Upper lobe of left lung (tissue), 6 donors: Measurements from ENCODE around the gene WFDC9. TPM values are rescaled to one million over a fixed set of nuclear protein-coding genes. Genes with fewer than 3 reads are reported as not detected.
"Not testable (repeated sequence)": the region's sequence is repeated elsewhere in the genome, so short reads cannot be mapped to it uniquely, and the experiment has no call there.

Source experiments
- ATAC-seq, 2 donors: fragments of 200-7000 bp; cut with Tn5 transposase; one replicate each; pipeline ENCODE4 v1.9.1; 2022; ENCODE audit warnings: mild to moderate bottlenecking in 2 of 2, moderate library complexity in 2 of 2; ENCODE audit not compliant: low FRiP score in 2 of 2
- DNase-seq, 2 donors: peaks; one replicate each; pipeline ENCODE4 v3.0.0-alpha.2; 2019 to 2020
- H3K27ac ChIP-seq, 4 donors: fragments of 200-600 bp; sonication (generic); one replicate each; pipeline ENCODE4 v1.5.1; 2016 to 2019
- H3K27me3 ChIP-seq, 4 donors: fragments of 200-600 bp; sonication (generic); one replicate each; pipeline ENCODE4 v1.5.1; 2017 to 2019
- H3K36me3 ChIP-seq, 4 donors: fragments of 200-600 bp; sonication (generic); one replicate each; pipeline ENCODE4 v1.5.1; 2016 to 2019
- H3K4me1 ChIP-seq, 4 donors: fragments of 200-600 bp; sonication (generic); one replicate each; pipeline ENCODE4 v1.5.1; 2018 to 2019
- H3K4me3 ChIP-seq, 4 donors: fragments of 200-600 bp; sonication (generic); one replicate each; pipeline ENCODE4 v1.5.1; 2017 to 2019; ENCODE audit warnings: mild to moderate bottlenecking in 2 of 4, moderate library complexity in 1 of 4
- H3K9me3 ChIP-seq, 4 donors: fragments of 200-600 bp; sonication (generic); one replicate each; pipeline ENCODE4 v1.5.1; 2018 to 2019
- CTCF ChIP-seq, 6 experiments: fragments of 450-650 bp in 4 of 6; fragments of 200-600 bp in 2 of 6; sonication (generic) in 2 of 6; IDR thresholded peaks; one replicate each; pipeline ENCODE4 v1.5.1; 2016 to 2019; ENCODE audit warnings: antibody characterized with exemption in 6 of 6
- EP300 ChIP-seq, 4 donors: sonication (generic); formaldehyde crosslinking; IDR thresholded peaks; one replicate each; pipeline ENCODE4 v1.5.1; 2017; ENCODE audit warnings: antibody characterized with exemption in 4 of 4, control low read depth in 2 of 4
- POLR2A ChIP-seq, 4 donors: fragments of 450-650 bp; IDR thresholded peaks; one replicate each; pipeline ENCODE4 v1.5.1; 2016 to 2017; ENCODE audit warnings: antibody characterized with exemption in 4 of 4, mild to moderate bottlenecking in 2 of 4
- POLR2AphosphoS5 ChIP-seq, 2 donors: sonication (generic); formaldehyde crosslinking; IDR thresholded peaks; one replicate each; pipeline ENCODE4 v1.5.1; 2017; ENCODE audit warnings: antibody characterized with exemption in 2 of 2
- WGBS, 2 donors: methylation state at CpG; one replicate each; pipeline ENCODE4 v1.1.5; 2017 to 2018; 5-methylcytosine and 5-hydroxymethylcytosine counted together
- total RNA-seq, 6 donors: library from RNA; depleted of rRNA in 4 of 6; stranded (reverse); fragments of >200 nt in 4 of 6; gene quantifications; one replicate each; pipeline versions ENCODE4 v1.1.0 to v1.2.1, GENCODE V29; 2016 to 2021
- donor health status: DM: no; HTN: no; CAD: no; lungs with moderate emphysema.
- donor health status: DM: no; HTN: yes; CAD: no; lungs with severe emphysema.

Gene WFDC9
- total RNA-seq, 6 donors from 2014 or later, result not detected

GRCh38 chr20:45649312-45649863, 18.3 kb upstream of the WFDC9 start:
- no peak overlapping the region for H3K27ac ChIP-seq
- DNase-seq, result no peak
- ATAC-seq, result no peak
- no peaks in the 10 kb centered on the region for H3K9me3 ChIP-seq
- no peaks in the 10 kb centered on the region for H3K4me1 ChIP-seq
- no peak for TF ChIP-seq EP300 (IDR thresholded peaks at IDR 0.05)
- no peak for TF ChIP-seq POLR2AphosphoS5 (IDR thresholded peaks at IDR 0.05)
- TF ChIP-seq POLR2A (IDR thresholded peaks at IDR 0.05), result no peak
- TF ChIP-seq CTCF (IDR thresholded peaks at IDR 0.05), result no peak
- no peak overlapping the region for H3K4me3 ChIP-seq
- WGBS, 2 donors, result 84% methylated on average over 6 of the region's 6 CpGs
- H3K36me3 ChIP-seq, result no peaks in the 10 kb centered on the region
- H3K27me3 ChIP-seq, result no peaks in the 10 kb centered on the region

GRCh38 chr20:45647441-45648050, 16.5 kb upstream of the WFDC9 start:
- Histone ChIP-seq H3K4me3 (no peak overlapping the region), H3K9me3 (no peaks in the 10 kb centered on the region), H3K36me3 (no peaks in the 10 kb centered on the region), H3K27ac (no peak overlapping the region), H3K27me3 (no peaks in the 10 kb centered on the region), H3K4me1 (no peaks in the 10 kb centered on the region)
- ATAC-seq (peak in 1 of 2 donors; percentile 66), DNase-seq (no peak)
- TF ChIP-seq POLR2AphosphoS5 (IDR thresholded peaks at IDR 0.05), result no peak
- no peak for TF ChIP-seq EP300 (IDR thresholded peaks at IDR 0.05)
- no peak for TF ChIP-seq POLR2A (IDR thresholded peaks at IDR 0.05)
- no peak for TF ChIP-seq CTCF (IDR thresholded peaks at IDR 0.05)
- WGBS, 2 donors, result 73 to 100% methylated on average over 1 of the region's 1 CpG

- DNase-seq, result peak in 1 of 2 donors; percentile 27
- no peak for ATAC-seq
- 77 to 96% methylated on average over 2 to 3 of the region's 3 CpGs for WGBS, 2 donors
Observed at GRCh38 chr20:45646875-45647274, 15.8 kb upstream of the WFDC9 start.

GRCh38 chr20:45645869-45646268, 14.8 kb upstream of the WFDC9 start:
- not testable (repeated sequence) for H3K4me1 ChIP-seq, ATAC-seq, H3K27ac ChIP-seq, H3K9me3 ChIP-seq, H3K4me3 ChIP-seq, H3K36me3 ChIP-seq, H3K27me3 ChIP-seq
- DNase-seq, result peak in 1 of 2 donors; percentile 46
- WGBS, 2 donors, result 90 to 96% methylated on average over 9 to 19 of the region's 28 CpGs

More at GRCh38 chr20:45646875-45647274, 15.8 kb upstream of the WFDC9 start:
- no peaks in the 10 kb centered on the region for H3K9me3 ChIP-seq
- no peaks in the 10 kb centered on the region for H3K4me1 ChIP-seq
- H3K27me3 ChIP-seq, result no peaks in the 10 kb centered on the region
- H3K36me3 ChIP-seq, result no peaks in the 10 kb centered on the region
- H3K4me3 ChIP-seq, result no peak overlapping the region
- H3K27ac ChIP-seq, result no peak overlapping the region
- TF ChIP-seq POLR2AphosphoS5 (IDR thresholded peaks at IDR 0.05), result no peak

GRCh38 chr20:45641076-45641475, 10.0 kb upstream of the WFDC9 start:
- WGBS, 2 donors, result 96 to 97% methylated on average over 22 to 24 of the region's 24 CpGs
- DNase-seq, result peak in 1 of 2 donors; percentile 79
- H3K27me3 ChIP-seq, H3K9me3 ChIP-seq, H3K4me1 ChIP-seq, H3K27ac ChIP-seq, ATAC-seq, H3K36me3 ChIP-seq, H3K4me3 ChIP-seq: not testable (repeated sequence)

- H3K4me3 ChIP-seq, result no peak overlapping the region
- WGBS, 2 donors, result 89 to 92% methylated on average over 5 of the region's 5 CpGs
- DNase-seq, result no peak
- TF ChIP-seq POLR2A (IDR thresholded peaks at IDR 0.05) (no peak), POLR2AphosphoS5 (IDR thresholded peaks at IDR 0.05) (no peak), EP300 (IDR thresholded peaks at IDR 0.05) (no peak), CTCF (IDR thresholded peaks at IDR 0.05) (no peak)
- no peaks in the 10 kb centered on the region for H3K36me3 ChIP-seq
- H3K27ac ChIP-seq, result no peak overlapping the region
- no peak for ATAC-seq
- no peaks in the 10 kb centered on the region for H3K4me1 ChIP-seq
- no peaks in the 10 kb centered on the region for H3K9me3 ChIP-seq
- H3K27me3 ChIP-seq, result no peaks in the 10 kb centered on the region
Observed at GRCh38 chr20:45639687-45640086, 8.6 kb upstream of the WFDC9 start.
